Iris pigment epithelial cell (primary cell): ENCODE results near the gene APOL1.

ENCODE experiments used
- DNase-seq: peaks from one replicate; pipeline ENCODE4 v3.0.0-alpha.2; 2011; ENCODE audit warnings: low read depth

APOL1 gene

DNA sequence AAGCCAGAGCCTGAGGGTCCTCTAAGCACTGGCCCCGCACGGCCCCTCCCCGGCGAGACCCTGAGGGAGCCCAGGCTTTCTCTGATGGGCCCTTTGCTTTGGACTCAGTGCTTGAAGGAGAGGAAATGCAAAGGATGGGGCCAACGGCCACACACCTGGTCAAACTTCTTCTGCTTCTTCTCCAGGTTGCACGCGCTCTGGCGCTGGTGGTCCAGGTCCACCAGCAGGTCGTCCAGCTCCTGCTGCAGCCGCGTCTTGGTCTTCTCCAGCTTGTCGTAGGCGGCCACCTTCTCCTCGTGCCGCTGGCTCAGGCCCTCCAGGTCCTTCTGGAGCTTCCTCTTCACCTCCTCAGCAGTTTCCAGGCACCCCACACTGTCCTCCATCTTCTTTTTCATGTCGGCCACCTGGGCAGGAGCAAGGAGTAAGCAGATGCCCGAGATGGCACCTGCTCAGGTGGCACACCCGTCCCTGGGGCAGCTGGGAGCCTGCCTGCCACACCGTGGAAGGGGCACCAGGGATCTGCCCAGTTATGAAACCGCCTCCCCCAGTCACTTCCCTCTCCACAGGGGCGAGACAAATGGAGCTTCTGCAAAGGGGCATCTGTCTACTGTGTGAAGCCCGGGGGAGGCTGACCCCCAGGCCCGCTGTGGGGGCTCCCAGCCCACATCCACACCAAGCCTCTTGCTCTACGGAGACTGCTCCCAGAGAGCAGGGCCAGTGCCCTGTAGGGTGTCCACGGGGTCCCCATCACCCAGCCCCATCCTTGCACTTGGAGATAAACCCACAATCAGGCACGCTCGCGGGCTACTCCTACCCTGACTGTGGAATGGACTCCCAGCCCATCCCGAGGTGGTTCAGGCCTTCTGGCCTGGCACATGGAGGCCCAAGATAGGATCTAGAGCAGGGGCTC, 39.2 kb downstream of the APOL1 start:
- DNase-seq, result no peak

DNA sequence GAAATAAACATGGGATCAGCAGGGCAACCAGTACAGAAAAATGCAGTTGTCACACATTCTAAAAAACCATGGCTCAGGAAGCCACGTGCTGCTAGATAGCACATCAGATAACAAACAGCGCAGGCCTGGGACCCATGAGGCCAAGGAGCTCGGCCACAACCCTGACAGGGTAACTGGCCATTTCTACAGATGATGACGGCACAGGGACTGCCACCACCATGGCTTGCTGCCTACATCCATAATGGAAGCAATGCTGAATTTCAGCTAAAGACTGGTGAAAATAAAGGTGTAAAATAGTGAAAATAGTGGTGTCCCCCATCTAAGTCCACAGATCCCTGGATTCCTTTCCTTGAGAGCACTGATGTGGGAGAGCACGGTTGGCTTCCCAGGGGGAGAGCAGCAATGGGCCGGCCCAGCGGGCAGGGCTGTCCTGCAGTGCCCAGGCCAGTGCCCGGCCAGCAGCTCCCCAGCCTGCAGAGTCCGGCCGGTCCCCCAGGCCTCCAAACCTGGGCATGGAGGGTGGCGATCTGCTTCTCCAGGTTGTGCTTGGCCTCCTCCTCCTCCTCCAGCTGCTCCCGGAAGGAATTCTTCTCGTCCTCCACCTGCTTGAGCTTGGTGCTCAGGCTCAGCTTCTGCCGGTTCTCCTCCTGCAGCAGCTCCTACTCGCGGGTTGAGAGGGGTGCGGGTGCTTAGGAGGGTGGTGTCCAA, 40.0 kb downstream of the APOL1 start:
- DNase-seq, result no peak

DNA sequence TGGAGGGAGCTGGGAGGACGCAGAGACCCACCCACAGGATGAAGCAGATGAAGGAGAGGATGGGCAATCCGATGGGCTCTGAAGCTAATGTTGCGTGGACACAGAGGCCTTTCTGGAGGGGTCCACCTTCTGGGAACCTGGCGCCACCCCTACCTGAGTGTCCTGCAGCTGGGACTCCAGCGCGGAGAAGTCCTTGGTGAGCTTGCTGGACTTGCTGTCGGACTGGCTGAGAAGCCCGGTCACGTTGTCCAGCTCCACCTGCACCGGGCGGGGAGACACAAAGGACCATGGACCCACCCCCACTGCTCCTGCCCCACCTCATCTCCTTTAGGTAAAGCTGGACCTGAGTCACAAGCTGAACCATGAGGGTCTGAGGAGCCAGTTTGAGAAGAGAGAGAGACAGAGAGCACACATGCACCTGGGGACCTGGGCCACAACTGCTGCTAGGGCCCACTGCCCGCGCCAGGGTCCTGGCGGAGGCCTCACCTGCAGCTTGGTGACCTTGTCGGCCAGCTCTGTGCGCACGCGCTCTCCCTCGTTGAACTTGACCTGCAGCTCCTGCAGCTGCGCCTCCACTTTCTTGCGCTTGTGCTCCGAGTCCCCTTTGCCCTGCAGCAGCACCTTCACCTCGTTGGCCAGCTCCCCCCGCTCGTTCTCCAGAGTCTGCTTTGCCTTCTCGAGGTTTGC, 40.8 kb downstream of the APOL1 start:
- no peak for DNase-seq

DNA sequence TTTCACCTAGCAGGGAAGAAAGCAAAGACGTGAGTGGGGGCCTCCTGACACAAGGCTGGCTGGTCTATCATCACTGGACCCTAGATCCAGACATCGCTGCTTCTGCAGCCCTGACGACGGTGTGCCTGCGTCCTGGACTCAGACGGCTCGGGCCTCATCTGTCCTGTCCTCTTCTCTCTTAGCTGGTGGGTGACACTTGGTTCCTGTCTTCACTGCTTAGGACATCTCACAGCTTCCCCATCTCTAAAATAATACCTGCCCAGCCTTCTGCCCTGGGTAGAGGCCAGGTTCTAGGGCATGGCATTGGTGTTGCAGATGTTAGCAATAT, 41.3 kb downstream of the APOL1 start:
- DNase-seq, result no peak

DNA sequence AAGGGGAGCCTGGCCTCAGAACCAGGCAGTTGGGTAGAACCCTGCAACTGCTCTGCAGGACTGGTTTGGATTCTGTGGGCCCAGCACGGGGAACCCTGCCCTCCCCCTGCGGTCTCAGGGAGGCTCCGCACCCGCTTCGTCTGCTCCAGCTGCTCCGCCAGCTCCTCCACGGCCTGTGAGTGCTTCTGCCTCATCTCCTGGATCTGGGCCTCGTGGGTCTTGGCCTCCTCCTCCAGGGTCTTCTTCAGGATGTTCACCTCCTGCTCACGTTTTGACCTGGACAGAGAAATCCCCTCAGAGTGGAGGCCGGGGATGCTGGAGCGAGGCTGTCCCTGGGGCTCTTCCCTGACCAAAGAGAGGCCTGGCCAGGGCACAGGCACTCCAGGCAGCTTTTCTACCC, 41.9 kb downstream of the APOL1 start:
- DNase-seq, result no peak

DNA sequence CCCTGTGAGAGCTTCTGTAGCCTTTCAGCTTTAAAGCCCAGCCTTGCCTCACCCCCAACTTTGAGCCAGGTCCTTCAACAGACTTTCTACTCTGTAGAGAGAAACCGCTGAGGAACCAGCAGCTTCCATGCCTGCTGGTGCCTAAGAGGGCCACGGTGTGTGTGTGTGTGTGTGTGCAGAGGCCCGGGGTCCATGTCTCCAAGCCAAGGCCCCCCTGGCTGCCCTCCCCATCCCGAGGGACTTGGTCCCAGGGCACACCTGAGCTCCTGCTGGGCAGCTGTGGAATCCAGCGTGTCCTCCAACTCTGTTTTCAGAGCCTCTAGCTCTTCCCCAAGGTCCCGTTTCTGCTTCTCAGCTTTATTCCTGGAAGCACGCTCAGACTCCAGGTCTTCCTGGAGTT, 42.3 kb downstream of the APOL1 start:
- DNase-seq, result no peak

DNA sequence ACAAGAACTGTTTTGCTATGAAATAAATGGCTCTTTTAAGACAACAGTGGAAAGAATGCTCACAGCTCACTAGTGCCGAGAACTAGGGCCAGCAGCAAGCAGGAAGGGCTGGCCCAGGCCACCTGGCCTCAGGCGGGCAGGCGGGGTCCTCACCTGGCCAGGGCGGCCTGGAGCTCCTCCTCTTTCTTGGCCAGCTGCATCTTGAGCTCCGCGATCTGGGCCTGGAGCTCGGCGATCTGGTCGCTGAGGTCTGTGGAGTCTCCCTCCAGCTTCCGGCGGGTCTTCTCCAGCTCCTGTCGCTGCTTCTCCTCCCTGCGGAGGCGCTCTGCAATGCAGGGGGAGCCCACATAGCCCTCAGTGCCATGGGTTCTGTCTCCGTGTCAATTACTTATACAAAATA, 43.8 kb downstream of the APOL1 start:
- DNase-seq, result no peak

DNA sequence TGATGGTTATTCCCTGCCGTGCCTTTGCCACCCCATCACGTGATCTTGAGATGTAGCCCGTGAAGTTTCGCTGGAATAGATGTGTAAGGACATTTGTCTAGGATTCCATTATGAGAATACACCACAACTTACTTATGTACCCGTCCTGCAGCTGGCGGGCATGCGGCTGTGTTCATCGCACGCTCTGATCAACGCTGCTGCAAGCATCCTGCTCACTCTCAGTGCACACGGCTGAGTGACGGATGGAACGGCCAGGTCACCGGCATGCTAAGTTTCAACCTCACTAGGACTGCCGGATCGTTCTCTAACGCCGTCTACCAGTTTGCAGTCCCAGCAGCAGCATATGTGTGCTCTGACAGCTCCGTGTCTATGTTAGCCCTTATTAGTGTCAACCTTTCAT, 44.6 kb downstream of the APOL1 start:
- DNase-seq, result no peak

DNA sequence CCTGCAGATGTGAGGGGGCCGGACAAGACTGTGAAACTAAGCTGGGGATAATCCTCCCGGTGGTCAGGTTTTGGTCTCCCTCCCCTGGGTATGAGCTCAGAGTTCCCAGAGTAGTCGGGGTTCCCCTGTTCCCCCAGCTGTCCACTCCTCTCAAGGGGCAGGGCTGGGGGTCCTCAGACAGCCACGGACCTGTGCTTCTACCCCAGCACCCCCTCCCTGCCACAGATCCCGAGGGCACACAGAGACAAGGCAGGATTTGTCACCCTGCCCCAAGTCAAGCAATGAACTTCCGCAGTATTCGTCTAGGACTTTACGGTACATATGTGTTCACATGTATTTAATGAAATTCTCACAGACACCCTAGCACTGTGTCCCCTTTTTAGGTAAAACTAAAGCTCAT, 45.2 kb downstream of the APOL1 start:
- DNase-seq, result no peak

DNA sequence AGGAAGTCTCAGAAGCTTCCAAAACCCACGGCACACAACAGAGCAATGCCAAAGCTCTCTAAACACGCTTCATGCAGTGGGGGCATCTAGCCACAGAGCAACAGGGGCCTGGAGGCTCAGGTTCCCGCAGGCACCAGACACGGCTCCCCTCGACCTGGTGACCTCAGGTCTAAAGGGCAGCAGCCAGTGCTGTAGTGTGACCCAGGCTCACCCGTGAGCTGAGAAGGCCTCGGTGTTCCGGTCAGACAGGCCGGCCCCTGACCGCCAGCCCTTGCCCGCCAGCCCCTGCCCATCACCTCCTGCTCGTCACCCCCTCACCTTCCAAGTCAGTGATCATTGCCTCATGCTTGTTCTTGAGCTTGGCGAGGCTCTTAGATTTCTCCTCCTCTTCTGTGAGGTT, 45.7 kb downstream of the APOL1 start:
- no peak for DNase-seq

DNA sequence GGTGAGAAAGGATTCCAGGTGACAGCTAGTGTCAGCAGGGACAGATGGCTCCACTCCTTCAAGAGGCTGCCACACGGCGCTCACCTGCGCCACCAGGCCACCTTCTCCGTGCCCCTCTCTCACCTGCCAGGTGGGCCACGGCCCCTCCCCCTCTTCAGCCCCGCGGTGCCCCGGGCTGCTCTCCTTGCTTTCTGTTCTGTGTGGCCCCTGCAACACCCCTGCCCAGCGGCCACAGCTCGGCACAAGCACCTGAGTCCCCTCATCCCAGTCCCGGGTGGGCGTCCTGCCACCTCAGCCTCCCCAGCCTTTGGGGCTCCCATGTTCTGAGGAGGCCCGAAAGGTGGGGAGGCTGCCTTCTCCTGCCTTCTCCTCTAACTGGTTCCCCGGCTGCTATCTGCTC, 46.4 kb downstream of the APOL1 start:
- DNase-seq, result no peak

DNA sequence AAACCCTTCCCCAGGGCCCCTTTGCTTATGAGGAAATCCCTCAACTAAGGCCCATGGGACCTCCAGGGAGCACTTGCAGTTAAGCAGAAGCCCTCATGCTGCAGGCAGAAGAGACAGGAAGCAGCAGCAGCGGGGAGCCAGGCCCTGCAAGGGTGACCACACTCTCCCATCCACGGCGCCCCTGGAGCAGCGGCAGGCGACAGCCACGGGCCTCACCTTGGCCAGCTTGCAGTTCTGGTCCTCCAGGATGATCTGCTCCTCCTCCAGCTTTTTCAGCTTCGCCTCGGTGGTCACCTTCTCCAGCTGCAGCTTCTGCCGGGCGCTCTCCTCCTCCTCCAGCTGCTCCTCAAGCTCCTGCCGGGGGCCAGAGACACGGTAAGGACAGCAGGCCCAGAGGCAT, 47.0 kb downstream of the APOL1 start:
- DNase-seq, result no peak

DNA sequence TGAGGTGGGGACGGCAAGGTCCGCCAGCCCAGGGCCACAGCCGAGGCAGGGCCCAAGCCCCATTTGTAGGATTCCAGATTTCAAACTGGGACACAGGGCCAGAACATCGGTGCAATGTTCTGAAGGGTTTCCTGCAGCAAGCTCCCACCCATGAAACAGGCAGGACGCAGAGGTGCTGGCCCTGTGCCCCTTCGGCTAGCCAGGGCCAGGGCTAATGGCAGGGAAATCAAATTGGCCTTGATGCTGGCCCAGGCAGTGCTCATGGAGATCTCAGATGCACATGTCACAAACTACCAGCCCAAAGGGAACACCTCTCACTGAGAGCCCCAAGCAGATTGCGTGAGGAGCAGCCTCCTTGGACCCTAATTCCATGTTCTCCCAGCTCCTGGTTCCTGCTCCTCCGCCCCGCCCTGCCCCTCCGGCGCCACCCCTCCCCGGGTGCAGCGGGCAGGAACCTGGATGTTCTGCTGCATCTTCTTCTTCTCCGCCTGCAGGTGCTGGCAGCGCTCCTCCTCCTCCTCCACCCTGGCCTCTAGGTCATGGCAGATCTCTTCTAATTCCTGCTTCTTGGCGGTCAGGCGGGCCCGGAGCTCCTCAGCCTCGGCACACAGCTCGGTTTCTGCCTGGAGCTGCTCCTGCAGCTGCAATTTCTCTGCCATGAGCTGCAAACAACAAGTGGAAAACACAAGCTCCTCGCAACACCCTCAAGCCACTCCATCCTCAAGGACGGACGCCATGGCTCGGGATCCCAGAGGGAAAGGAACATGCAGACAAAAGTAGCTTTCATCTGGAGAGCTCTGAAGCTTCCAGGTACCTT, 47.7 kb downstream of the APOL1 start:
- DNase-seq, result no peak

DNA sequence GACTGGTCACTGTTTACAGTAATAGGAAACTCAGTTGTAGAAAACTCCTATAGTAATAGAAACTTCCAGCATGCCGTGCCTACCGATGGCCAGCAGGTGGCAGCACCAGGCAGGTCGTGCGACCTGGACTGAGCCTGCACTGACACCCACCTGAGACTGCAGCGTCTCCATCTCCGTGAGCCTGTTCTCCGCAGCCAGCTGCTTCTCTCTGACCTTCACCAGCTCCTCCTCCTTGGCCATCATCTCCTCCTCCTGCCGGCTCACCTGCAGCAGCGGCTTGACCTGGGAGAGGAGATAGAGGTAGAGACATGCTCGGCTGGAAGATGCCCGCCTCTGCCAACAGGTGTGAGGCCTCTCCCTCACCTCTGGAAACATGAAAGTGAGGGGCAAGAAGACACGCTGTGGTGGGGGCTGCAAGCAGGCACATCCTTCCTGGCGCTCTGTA, 48.5 kb downstream of the APOL1 start:
- peak; percentile 56 for DNase-seq

DNA sequence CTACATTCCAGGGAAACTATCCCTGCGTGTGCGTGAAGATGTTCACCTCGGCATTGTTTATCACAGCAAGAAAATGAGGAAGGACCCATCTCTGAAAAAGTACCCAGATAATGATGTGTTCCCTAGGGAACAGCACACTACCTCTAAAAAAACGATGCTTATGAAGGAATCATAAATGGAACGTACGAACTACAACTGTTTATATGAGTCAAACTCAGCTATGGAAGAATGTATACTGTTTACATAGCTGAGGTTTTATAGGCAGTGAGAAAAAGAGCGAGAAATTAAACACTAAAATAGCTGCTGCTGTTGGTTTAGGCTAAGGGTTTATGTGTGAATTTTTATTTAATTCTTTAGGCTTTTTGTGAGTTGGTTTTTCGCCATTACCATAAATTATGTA, 48.9 kb downstream of the APOL1 start:
- peak; percentile 91 for DNase-seq

DNA sequence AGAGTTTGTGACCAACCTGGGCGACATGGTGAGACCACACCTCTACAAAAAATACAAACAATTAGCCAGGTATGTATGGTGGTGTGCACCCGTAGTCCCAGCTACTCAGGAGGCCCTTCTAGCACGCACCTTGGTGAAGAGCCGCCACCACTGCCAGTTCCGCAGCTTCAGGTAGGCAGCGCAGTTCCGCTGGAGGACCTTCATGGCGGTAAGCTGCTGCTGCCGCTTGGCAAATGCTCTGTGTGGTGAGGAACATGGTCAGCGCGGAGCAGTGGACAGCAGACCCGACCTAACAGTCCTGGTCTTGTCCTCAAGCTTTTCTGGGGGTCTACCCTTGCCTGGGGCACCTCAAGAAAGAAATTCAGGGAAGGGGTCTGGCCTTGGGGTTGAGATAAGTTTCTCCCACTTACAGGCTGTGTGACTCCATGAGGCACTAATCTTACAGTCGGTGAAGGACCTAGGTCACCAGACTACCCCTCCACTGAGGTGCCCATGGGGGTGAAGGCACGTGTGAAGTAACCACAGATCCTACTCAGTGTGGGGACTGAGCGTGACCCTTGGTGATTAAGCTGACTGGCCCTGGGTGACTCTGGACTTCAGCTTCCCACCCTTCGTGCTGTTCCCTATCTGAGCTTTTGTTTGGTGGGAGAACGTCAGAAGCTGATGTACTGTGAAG, 49.6 kb downstream of the APOL1 start:
- no peak for DNase-seq

DNA sequence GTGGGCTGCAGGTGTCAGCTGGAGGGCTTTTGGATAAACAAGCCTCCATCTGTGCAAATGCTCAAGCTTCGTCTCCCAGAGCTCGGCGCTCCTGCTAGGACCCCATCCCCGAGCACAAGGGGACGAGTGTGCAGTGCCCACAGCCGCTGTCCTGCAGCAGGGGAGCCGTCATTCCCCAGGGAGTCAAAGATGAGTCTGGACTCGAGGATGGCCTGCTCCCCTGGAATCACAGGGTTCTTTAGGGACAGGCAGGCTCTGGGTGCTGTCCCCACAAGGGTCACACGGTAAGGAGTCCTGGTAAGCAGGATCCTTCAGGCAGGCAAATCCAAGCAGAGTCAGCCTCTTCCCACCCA, 50.2 kb downstream of the APOL1 start:
- DNase-seq, result no peak

DNA sequence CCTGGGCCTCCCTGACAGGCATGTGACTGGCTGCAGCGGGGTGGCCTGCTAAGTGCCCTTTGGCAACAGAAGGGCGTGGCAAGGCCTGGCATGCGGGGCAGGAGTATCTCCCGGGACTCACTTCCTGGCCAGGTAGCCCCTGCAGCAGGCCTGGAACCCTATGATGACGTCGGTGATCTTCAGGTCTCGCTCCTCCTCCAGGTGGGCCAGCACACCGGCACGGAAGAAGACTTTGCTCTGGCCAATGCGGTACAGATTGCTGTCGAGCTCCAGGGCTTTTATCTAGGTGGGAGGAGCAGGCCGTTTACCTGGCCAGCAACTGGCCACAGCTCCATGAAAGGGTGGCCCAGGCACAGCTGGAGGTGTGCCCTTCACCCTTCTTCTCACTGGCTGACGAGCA, 50.9 kb downstream of the APOL1 start:
- DNase-seq, result no peak

DNA sequence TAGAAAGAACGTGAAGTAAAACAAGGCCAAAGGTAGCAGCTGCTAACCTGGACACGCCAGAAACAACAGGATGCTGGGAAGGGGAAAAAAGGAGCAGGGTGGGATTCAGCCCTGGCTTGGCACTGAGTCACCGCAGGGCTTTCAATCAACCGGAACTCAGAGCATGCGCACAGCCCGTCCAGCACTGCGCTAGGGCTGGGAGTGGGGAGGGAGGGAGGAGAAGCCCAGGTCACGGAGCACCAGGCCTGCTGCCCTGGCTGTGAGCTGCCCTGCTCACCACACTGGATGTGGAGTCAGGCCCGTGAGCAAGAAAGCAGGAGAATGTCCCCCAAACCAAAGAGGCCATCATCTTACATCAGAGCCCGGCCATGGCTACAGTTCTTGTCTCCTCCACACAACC, 51.5 kb downstream of the APOL1 start:
- DNase-seq, result peak; percentile 32

DNA sequence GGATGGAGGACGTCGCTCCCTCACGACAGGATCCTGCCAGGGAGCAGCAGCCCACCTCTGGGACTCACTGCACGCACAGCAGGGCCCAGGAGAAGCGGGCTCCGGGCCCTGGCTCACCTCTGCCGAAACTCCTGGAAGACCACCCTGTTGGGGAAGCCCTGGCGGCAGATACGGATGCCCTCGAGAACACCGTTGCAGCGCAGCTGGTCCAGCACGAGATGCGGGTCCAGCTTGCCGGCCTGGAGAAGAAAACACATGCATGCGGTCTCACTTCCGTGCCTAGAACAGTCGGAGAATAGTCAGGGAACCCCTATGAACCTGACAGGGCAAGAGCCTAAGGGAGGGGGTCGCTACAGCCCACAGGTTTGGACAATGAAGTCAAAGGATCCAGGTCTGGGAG, 52.9 kb downstream of the APOL1 start:
- DNase-seq, result no peak

DNA sequence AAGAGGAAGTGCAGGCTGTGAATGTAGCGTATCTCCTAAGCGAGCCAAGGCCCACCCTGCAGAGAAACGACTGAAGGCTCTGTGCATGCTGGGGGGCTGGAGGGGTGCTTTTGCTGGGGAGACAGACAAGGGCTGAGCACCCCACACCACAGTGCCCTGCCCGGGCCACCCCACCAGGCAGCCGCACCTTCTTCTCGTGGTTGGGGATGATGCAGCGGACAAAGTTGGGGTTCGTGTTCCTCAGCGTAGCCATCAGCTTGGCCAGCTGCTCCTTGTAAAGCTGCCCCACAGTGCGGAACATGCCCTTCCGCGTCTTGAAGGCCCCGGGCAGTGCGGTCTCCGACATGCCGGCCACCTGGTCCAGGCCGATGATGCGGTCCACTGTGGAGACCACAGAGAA, 53.3 kb downstream of the APOL1 start:
- DNase-seq, result no peak

DNA sequence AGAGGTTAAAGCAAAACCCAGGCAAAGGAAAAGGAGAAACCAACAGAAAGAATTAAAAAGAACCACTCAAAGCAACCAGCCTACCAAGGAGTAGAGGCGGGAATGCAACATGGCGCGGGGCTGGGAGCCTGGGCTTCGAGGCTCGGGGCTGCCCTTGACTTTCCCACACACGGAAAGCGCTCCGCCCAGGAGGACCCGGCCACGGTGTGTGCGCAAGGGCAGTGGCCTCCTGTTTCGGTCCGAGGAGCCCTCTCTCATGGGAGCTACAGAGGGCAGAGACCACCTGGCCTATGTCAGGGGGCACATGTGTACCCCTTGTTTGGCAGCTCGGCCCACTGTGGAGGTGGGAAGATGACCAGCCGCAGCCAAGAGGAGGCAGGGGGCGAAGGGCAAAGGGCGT, 55.9 kb downstream of the APOL1 start:
- no peak for DNase-seq
